B cell (primary cell): ENCODE data around the gene BCL3. TPM values are rescaled to one million over a fixed set of nuclear protein-coding genes. Genes with fewer than 3 reads are reported as not detected.

Source experiments
- ATAC-seq: fragments of 200-7000 bp; cut with Tn5 transposase; one replicate; pipeline ENCODE4 v1.10.0; 2021; ENCODE audit warnings: low read depth, mild to moderate bottlenecking, moderate number of reproducible peaks, moderate library complexity
- CTCF ChIA-PET: fragments of 350-600 bp; sonication (Branson Sonifier 250); formaldehyde crosslinking; loops from one replicate; lab custom pipeline; 2021; ENCODE audit warnings: antibody characterized with exemption, inconsistent platforms; lab: Charles Lee
- POLR2A ChIA-PET: fragments of 350-600 bp; sonication (Branson Sonifier 250); formaldehyde crosslinking; loops from one replicate; lab custom pipeline; 2021; ENCODE audit warnings: antibody characterized with exemption; lab: Charles Lee
- DNase-seq: peaks from one replicate; pipeline ENCODE4 v3.0.0; 2013
- H2AFZ ChIP-seq: 2 replicates; pipeline ENCODE4 v1.6.1; 2012; ENCODE audit warnings: mild to moderate bottlenecking, low read depth, low read length; ENCODE audit not compliant: insufficient read depth, poor library complexity, severe bottlenecking
- H3K27ac ChIP-seq, 2 donors: 1 replicate in 1 of 2; 2 replicates in 1 of 2; pipeline ENCODE4 v1.5.1; 2012 to 2013; ENCODE audit warnings: low read length in 2 of 2, mild to moderate bottlenecking in 2 of 2, moderate library complexity in 1 of 2
- H3K27me3 ChIP-seq, 4 experiments: fragments of 200-600 bp in 1 of 4; sonication (generic) in 1 of 4; replicated peaks in 1 of 4; 1 replicate in 2 of 4; 2 replicates in 2 of 4; pipeline versions ENCODE4 v1.6.1 to v1.7.0; 2013 to 2016; ENCODE audit warnings: low read length in 3 of 4, mild to moderate bottlenecking in 2 of 4, mixed read lengths in 1 of 4, moderate library complexity in 1 of 4; ENCODE audit not compliant: insufficient read depth in 4 of 4, control insufficient read depth in 3 of 4; ENCODE audit errors: control extremely low read depth in 1 of 4
- H3K36me3 ChIP-seq, 2 experiments: replicated peaks in 1 of 2; 1 replicate in 1 of 2; 2 replicates in 1 of 2; pipeline versions ENCODE4 v1.6.1 to v1.7.1; 2013; ENCODE audit warnings: low read length in 1 of 2; ENCODE audit not compliant: insufficient read depth in 2 of 2, control insufficient read depth in 1 of 2; ENCODE audit errors: control extremely low read depth in 1 of 2, extremely low read depth in 1 of 2
- H3K4me1 ChIP-seq, 2 donors: fragments of 200-600 bp in 1 of 2; sonication (generic) in 1 of 2; 1 replicate in 1 of 2; 2 replicates in 1 of 2; pipeline versions ENCODE4 v1.5.1 to v1.6.1; 2013 to 2017; ENCODE audit warnings: low read length in 2 of 2; ENCODE audit not compliant: control insufficient read depth in 2 of 2, insufficient read depth in 2 of 2
- H3K4me2 ChIP-seq: replicated peaks from 2 replicates; pipeline ENCODE3; 2012; ENCODE audit warnings: mild to moderate bottlenecking, low read depth, low read length; ENCODE audit not compliant: poor library complexity, severe bottlenecking
- H3K4me3 ChIP-seq, 5 experiments: fragments of 200-600 bp in 1 of 5; sonication (generic) in 1 of 5; 1 replicate in 3 of 5; 2 replicates in 2 of 5; pipeline versions ENCODE4 v1.5.1 to v1.7.0; 2011 to 2016; ENCODE audit warnings: low read length in 4 of 5, mild to moderate bottlenecking in 4 of 5, low read depth in 2 of 5, control low read depth in 1 of 5, moderate library complexity in 1 of 5; ENCODE audit not compliant: insufficient read depth in 1 of 5; ENCODE audit errors: control extremely low read depth in 1 of 5, extremely low read depth in 1 of 5
- H3K79me2 ChIP-seq: fragments of 200-600 bp; sonication (generic); one replicate; pipeline ENCODE4 v1.6.0; 2016; ENCODE audit warnings: low read length; ENCODE audit not compliant: control insufficient read depth, insufficient read depth
- H3K9ac ChIP-seq: fragments of 200-600 bp; sonication (generic); 2 replicates; pipeline ENCODE4 v1.6.1; 2017; ENCODE audit warnings: mild to moderate bottlenecking, low read length, moderate library complexity
- H3K9me3 ChIP-seq, 3 donors: one replicate each; pipeline versions ENCODE4 v1.6.1 to v1.7.1; 2013; ENCODE audit warnings: low read length in 2 of 3; ENCODE audit not compliant: control insufficient read depth in 2 of 3, insufficient read depth in 1 of 3; ENCODE audit errors: control extremely low read depth in 1 of 3
- H4K20me1 ChIP-seq: 2 replicates; pipeline ENCODE4 v1.6.0; 2012; ENCODE audit warnings: mild to moderate bottlenecking, low read length; ENCODE audit not compliant: insufficient read depth, control insufficient read depth, poor library complexity, severe bottlenecking
- H3K27ac Mint-ChIP-seq: one replicate; pipeline ENCODE4 v1.8.0; 2021; ENCODE audit warnings: mixed read lengths
- H3K27me3 Mint-ChIP-seq: one replicate; pipeline ENCODE4 v1.8.0; 2021; ENCODE audit warnings: mixed read lengths
- H3K4me1 Mint-ChIP-seq: one replicate; pipeline ENCODE4 v1.8.0; 2021; ENCODE audit warnings: mixed read lengths
- H3K4me3 Mint-ChIP-seq: one replicate; pipeline ENCODE4 v1.8.0; 2021; ENCODE audit warnings: mixed read lengths
- H3K9me3 Mint-ChIP-seq: one replicate; pipeline ENCODE4 v1.8.0; 2022; ENCODE audit warnings: mixed read lengths; ENCODE audit not compliant: insufficient read depth
- EZH2 ChIP-seq: IDR thresholded peaks from 2 replicates; pipeline ENCODE4 v1.6.1; 2012; ENCODE audit warnings: borderline replicate concordance, low read depth, mild to moderate bottlenecking, moderate library complexity, low read length; ENCODE audit not compliant: insufficient read depth, poor library complexity, severe bottlenecking
- WGBS: methylation state at CpG from one replicate; pipeline ENCODE4 v1.1.5; 2013; ENCODE audit warnings: missing lambda C conversion rate; ENCODE audit not compliant: insufficient coverage; 5-methylcytosine and 5-hydroxymethylcytosine counted together
- intact Hi-C: fragments of 100-400 bp; cut with micrococcal nuclease; formaldehyde crosslinking; loops from one replicate; pipeline ENCODE4 v1.10.0; 2022
- polyA plus RNA-seq: library from polyadenylated mRNA; depleted of rRNA; stranded (reverse); fragments of >200 nt; gene quantifications from 2 replicates; pipeline ENCODE4 v1.2.3, GENCODE V29; 2012
- total RNA-seq, 2 donors: library from RNA; stranded (reverse); fragments of 120-200 nt in 1 of 2; gene quantifications; 1 replicate in 1 of 2; 2 replicates in 1 of 2; pipeline versions ENCODE4 v1.2.3 to v1.2.4, GENCODE V29; 2013 to 2022
- TF ChIP-seq, protein P1 (sequence below): fragments of 200-600 bp; IDR thresholded peaks from one replicate; pipeline ENCODE4 v1.8.0; 2022; ENCODE audit warnings: antibody characterized with exemption, mild to moderate bottlenecking

The BCL3 gene
- total and polyA plus RNA-seq, 2 donors (not counting 1 experiment from before 2014, with no cell fraction given) = 52.3 to 147 TPM

DNA sequence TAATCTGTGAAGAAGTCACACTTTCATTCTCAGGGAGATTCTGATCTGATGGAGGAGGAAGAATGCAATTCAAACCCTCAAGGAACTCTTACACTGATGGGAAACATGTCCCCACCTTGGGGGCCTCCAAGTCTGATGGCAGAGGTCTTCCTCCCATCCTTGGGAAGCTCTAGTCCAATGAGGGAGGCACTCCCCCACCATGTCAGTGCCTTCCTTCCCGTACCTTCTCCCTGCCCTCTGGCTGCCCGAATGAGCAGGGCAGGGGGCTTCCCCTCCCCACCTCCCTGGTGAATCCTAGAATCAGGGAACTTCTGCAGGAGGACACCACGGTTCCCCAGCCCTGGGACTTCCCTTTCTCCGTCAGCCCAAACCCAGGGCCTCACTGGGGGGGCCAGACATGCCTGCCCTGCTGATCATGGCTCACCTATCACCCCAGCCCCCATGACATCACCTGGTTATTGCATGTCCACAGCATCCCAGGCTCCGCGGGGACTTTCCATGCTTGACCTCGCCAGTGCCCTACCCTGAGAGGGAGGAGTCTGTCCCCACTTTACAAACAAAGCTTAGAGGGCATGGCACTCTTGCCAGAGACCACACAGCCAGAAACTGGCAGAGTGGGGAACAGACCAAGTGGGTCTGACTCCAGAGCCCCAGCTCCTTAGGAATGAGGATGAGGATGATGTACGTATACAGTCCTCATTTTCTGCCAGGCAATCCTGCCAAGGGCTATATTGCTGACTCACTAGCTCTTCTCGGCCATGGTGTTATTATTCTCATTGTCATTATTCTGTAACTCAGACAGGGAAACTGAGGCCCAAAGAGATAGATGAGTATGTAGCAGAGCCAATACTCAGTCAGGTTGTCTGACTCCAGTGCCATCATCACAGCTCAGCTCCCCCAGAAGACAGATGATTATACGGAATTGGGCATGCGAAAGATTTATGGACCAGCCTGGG, 9.6 kb upstream of the BCL3 start:
- no peak for DNase-seq
- Histone ChIP-seq H3K27me3 (no peaks in the 10 kb centered on the region), H3K27ac (no peak overlapping the region), H3K36me3 (no peaks in the 10 kb centered on the region), H3K4me3 (no peak overlapping the region), H3K9ac (no peak overlapping the region), H3K9me3 (no peaks in the 10 kb centered on the region), H2AFZ (no peak overlapping the region), H3K79me2 (no peaks in the 10 kb centered on the region), H3K4me2 (no peak overlapping the region), H4K20me1 (no peaks in the 10 kb centered on the region), H3K4me1 (peaks cover 0 to 21% of the 10 kb centered on the region in 2 donors)
- TF ChIP-seq, protein P1, sequence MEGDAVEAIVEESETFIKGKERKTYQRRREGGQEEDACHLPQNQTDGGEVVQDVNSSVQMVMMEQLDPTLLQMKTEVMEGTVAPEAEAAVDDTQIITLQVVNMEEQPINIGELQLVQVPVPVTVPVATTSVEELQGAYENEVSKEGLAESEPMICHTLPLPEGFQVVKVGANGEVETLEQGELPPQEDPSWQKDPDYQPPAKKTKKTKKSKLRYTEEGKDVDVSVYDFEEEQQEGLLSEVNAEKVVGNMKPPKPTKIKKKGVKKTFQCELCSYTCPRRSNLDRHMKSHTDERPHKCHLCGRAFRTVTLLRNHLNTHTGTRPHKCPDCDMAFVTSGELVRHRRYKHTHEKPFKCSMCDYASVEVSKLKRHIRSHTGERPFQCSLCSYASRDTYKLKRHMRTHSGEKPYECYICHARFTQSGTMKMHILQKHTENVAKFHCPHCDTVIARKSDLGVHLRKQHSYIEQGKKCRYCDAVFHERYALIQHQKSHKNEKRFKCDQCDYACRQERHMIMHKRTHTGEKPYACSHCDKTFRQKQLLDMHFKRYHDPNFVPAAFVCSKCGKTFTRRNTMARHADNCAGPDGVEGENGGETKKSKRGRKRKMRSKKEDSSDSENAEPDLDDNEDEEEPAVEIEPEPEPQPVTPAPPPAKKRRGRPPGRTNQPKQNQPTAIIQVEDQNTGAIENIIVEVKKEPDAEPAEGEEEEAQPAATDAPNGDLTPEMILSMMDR = no peak
- no peak for TF ChIP-seq EZH2
- 51% methylated on average over 7 of the region's 11 CpGs for WGBS
- no peak for ATAC-seq
- Mint-ChIP-seq H3K9me3 (no peaks in the 10 kb centered on the region), H3K27me3 (no peaks in the 10 kb centered on the region), H3K4me3 (no peak overlapping the region), H3K4me1 (peaks cover 18% of the 10 kb centered on the region), H3K27ac (no peak overlapping the region)
- ChIA-PET CTCF (interaction anchor here (1.1 to 8.4 kb wide), 3 partner anchors 15 to 32 kb away, joined by 3 to 54 read pairs (median 4); no protein-coding TSS in a partner anchor), POLR2A (interaction anchor here (0.6 kb wide), 1 partner anchor 23 kb away, joined by 5 read pairs; no protein-coding TSS in a partner anchor)
- intact Hi-C loops = no loop called here
